ENCODE results near the gene RNF224. TPM values are rescaled to one million over a fixed set of nuclear protein-coding genes. Genes with fewer than 3 reads are reported as not detected.
A peak's percentile ranks its signal among the peaks of the same experiment; 100 is the strongest.

The RNF224 gene
- total RNA-seq, 1 donor from 2014 or later: 0.35 TPM

DNA sequence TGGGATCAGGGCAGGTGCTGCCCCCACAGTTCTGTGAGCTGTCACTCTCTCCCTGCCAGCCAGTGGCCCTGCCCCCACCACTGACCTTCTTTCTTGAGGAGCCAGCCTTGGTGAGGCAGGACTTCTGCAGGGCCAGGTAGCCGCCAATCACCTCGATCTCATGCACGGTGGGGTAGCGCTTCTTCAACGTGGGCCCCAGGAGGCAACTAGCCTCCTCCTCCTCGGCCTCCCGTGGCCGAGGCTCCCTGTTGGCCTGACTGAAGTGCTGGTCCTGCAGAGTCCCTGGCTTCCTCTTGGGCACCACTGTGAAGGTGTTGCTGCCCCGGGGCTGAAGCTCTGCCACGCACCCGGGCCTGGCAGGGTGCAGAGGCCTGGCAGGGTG, 28.4 kb upstream of the RNF224 start:
- no peak for ATAC-seq
- no peaks in the 10 kb centered on the region for H3K9me3 ChIP-seq
- H3K27me3 ChIP-seq: no peaks in the 10 kb centered on the region
- TF ChIP-seq, protein P1, sequence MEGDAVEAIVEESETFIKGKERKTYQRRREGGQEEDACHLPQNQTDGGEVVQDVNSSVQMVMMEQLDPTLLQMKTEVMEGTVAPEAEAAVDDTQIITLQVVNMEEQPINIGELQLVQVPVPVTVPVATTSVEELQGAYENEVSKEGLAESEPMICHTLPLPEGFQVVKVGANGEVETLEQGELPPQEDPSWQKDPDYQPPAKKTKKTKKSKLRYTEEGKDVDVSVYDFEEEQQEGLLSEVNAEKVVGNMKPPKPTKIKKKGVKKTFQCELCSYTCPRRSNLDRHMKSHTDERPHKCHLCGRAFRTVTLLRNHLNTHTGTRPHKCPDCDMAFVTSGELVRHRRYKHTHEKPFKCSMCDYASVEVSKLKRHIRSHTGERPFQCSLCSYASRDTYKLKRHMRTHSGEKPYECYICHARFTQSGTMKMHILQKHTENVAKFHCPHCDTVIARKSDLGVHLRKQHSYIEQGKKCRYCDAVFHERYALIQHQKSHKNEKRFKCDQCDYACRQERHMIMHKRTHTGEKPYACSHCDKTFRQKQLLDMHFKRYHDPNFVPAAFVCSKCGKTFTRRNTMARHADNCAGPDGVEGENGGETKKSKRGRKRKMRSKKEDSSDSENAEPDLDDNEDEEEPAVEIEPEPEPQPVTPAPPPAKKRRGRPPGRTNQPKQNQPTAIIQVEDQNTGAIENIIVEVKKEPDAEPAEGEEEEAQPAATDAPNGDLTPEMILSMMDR (IDR thresholded peaks at IDR 0.05): no peak
- no peak for DNase-seq
- peak overlapping the region; percentile 55 for H3K4me3 ChIP-seq
- intact Hi-C loops (cut with DNase I): no loop called here
- H3K4me1 ChIP-seq: peaks cover 47% of the 10 kb centered on the region
- no peaks in the 10 kb centered on the region for H3K36me3 ChIP-seq
- H3K27ac ChIP-seq: peak overlapping the region; percentile 68

DNA sequence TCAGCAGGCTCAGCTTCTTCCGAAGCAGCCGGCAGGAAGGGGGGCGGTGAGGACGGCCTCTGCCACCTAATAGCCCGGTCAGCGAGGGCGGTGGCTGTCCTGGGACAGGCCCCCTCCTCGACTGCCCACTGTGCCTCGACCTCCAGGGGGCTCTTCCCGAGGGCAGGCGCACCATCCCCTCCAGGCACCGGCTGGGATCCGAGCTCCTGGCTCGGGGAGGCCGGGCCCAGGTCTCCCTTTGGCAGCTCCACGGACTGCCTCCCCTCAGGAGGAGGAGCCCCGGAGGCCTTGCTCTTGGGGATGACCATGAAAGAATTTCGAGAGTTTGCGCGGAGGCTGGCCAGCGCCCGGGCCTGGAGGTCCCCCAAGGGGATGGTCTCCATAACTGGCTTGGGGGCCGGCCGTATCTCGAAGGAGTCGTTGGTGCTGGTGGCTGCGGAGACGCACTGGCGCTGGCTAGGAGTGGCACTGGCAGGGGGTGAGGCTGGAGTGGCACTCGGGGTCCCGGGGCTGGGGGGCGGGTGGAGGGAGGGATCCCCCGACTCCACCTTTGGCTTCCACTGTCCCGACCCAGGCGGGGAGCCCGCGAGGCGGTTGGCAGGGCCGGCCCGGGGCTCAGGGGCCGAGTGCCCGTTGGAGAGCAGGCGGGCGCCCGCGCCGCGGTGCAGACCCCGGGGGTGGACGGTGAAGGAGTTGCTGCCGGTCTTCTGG, 27.7 kb upstream of the RNF224 start:
- H3K4me3 ChIP-seq: peak overlapping the region; percentile 55
- no peaks in the 10 kb centered on the region for H3K9me3 ChIP-seq
- TF ChIP-seq, protein P1 (IDR thresholded peaks at IDR 0.05): no peak
- H3K36me3 ChIP-seq: no peaks in the 10 kb centered on the region
- ATAC-seq (no peak), DNase-seq (no peak)
- H3K4me1 ChIP-seq: peaks cover 54% of the 10 kb centered on the region
- peak overlapping the region; percentile 68 for H3K27ac ChIP-seq
- intact Hi-C loops (cut with DNase I): no loop called here
- H3K27me3 ChIP-seq: no peaks in the 10 kb centered on the region

DNA sequence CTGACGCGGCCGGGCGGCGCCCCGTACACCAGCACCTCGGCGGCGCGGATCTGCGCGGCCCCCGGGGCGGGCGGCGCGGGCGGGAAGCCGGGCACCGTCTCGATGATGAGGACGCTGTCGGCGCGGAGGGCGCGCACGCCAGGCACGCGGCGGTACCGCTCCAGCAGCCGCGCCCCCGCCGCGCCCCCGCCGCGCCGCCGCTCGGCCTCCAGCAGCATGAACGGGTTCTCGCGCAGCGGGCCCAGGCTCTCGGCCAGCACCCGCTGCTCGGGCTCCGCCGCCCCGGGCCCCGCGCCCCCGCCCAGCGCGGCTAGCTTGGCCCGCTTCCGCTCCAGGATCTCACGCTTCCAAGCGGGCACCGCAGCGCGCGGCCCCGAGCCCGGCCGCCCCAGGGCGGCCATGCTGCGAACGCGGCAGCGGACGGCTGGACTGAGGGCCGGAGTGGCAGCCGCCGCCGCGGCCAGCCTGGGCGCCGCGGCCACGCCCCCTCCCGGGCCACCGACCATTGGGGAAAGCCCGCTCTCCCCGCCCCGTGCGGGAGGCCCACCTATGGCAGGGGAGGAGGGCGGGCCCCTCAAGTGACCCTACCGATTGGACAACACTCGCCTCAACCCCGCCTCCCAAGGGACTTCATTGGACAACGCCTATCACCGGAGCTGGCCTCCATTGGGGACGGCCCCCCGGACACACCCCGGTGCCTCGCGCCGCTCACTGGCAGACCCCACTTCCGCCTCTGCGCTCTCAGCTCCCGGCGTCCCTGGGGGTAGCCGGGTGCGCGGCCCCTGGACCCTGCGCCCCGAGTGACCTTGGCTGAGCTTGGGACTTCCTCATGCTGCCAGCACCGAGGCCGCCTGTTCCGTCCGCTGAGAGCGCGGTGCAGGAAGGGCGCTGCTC, 26.7 kb upstream of the RNF224 start, which contains the start of gene TPRN:
Gene TPRN (minus strand): TSS at position 431 of the 894 bp plus-strand sequence. CDS start 30 bp downstream, at position 401.
- TF ChIP-seq, protein P1 (IDR thresholded peaks at IDR 0.05): no peak
- peak; percentile 95 for ATAC-seq
- H3K27me3 ChIP-seq: no peaks in the 10 kb centered on the region
- H3K4me1 ChIP-seq: peaks cover 51% of the 10 kb centered on the region
- DNase-seq: peak; percentile 100
- H3K27ac ChIP-seq: peak within 1 kb of the TSS; percentile 87
- no peaks in the 10 kb centered on the region for H3K36me3 ChIP-seq
- no peaks in the 10 kb centered on the region for H3K9me3 ChIP-seq
- peak within 1 kb of the TSS; percentile 69 for H3K4me3 ChIP-seq
- intact Hi-C loops (cut with DNase I): no loop called here

DNA sequence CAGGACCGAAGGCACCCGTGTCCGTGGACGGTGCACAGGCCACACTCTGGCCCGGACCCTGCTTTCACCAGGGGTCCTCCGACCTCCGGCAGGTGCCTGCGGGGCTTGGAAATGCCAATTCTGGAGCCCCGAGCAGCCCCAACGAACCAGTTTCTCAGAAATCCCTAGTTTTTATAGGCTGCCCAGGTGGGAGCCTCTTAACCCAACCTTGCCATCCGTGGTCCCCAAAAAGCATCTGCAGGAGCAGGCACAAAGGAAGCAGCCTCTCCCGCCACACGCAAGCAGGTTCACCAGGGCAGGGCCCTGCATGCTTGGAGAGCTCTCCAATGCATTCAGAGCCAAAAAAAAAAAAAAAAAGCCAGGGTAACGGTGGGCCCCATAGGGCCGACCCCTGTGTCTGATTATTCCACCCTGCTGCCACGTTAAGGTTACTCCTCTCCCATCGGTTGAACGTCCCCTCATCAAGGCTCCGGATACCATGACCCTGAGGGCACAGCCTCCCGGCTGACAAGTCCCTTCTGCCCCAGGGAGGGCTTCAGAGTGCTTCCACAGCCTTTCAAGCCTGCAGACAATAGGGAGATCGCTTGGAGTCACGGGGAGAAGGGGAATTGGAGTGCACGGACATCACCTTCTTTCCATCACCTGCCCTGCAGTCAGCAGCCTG, 26.0 kb upstream of the RNF224 start:
- Histone ChIP-seq H3K27me3 (no peaks in the 10 kb centered on the region), H3K4me1 (peaks cover 52% of the 10 kb centered on the region), H3K4me3 (peak overlapping the region; percentile 69), H3K27ac (peak overlapping the region; percentile 87), H3K9me3 (no peaks in the 10 kb centered on the region), H3K36me3 (no peaks in the 10 kb centered on the region)
- TF ChIP-seq, protein P1 (IDR thresholded peaks at IDR 0.05): no peak
- ATAC-seq: no peak
- intact Hi-C loops (cut with DNase I): no loop called here
- no peak for DNase-seq

DNA sequence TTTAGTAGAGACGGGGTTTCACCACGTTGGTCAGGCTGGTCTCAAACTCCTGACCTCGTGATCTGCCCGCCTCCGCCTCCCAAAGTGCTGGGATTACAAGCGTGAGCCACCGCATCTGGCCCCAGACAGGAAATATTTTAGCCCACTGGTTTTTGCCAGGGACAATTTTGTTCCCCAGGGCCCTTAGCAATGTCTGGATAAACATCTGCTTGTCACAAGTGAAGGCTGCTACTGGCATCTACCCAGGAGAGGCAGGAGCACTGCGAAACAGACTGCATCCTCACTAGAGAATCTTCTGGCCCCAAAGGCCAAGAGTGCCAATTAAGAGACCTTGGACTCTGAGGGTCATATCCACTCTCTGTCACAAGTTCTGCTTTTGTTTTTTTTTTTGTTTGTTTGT, 24.3 kb upstream of the RNF224 start:
- H3K27ac ChIP-seq: no peak overlapping the region

More for the DNA sequence above, 24.3 kb upstream of the RNF224 start:
- intact Hi-C loops (cut with DNase I): no loop called here
- no peak overlapping the region for H3K4me3 ChIP-seq
- no peaks in the 10 kb centered on the region for H3K36me3 ChIP-seq
- H3K9me3 ChIP-seq: no peaks in the 10 kb centered on the region
- H3K4me1 ChIP-seq: peaks cover 58% of the 10 kb centered on the region
- no peak for ATAC-seq
- TF ChIP-seq, protein P1 (IDR thresholded peaks at IDR 0.05): no peak
- DNase-seq: no peak
- no peaks in the 10 kb centered on the region for H3K27me3 ChIP-seq
